HepG2 (cell line): ENCODE results near the gene IBSP. TPM values are rescaled to one million over a fixed set of nuclear protein-coding genes. Genes with fewer than 3 reads are reported as not detected.

ENCODE experiments used
- ATAC-seq: fragments of 200-7000 bp; cut with Tn5 transposase; 3 replicates; pipeline ENCODE4 v1.9.1; 2020; ENCODE audit warnings: mild to moderate bottlenecking, moderate library complexity
- BruUV-seq: library from RNA; stranded (reverse); fragments of 400-500 nt; replicated peaks from 2 replicates; lab custom pipeline; 2021; lab: Mats Ljungman, UMichigan
- CTCF ChIA-PET: fragments of 300-600 bp; formaldehyde crosslinking; extraction: SDS; loops from one replicate; lab custom pipeline; 2021; ENCODE audit warnings: low total read pairs, inconsistent platforms, low intra/inter-chr PET ratio; lab: Yijun Ruan, JAX
- POLR2A ChIA-PET: fragments of 350-600 bp; sonication (Branson Sonifier 250); formaldehyde crosslinking; loops from one replicate; lab custom pipeline; 2020; ENCODE audit warnings: antibody characterized with exemption, inconsistent platforms; lab: Yijun Ruan, JAX
- DNase-seq: peaks from one replicate; pipeline ENCODE4 v3.0.0-alpha.2; 2015; ENCODE audit warnings: low spot score
- FAIRE-seq: peaks from 3 replicates; lab custom pipeline; 2011; peaks lifted over from hg19 to GRCh38; lab: Jason Lieb, UNC
- H2AFZ ChIP-seq: one replicate; pipeline ENCODE4 v1.6.1; 2011; ENCODE audit warnings: low read length, inconsistent platforms
- H3K27ac ChIP-seq: fragments of 300-600 bp; 3 replicates; pipeline ENCODE4 v1.8.0; 2011; ENCODE audit warnings: mixed run types, mild to moderate bottlenecking, mixed read lengths, low read length, inconsistent platforms; ENCODE audit not compliant: insufficient read depth; ENCODE audit errors: extremely low read length
- H3K27me3 ChIP-seq, 2 experiments: fragments of 200-600 bp in 1 of 2; 2 replicates in 1 of 2; 3 replicates in 1 of 2; pipeline versions ENCODE4 v1.6.0 to v1.8.0; 2011; ENCODE audit warnings: low read length in 2 of 2, mild to moderate bottlenecking in 2 of 2, moderate library complexity in 2 of 2, inconsistent platforms in 1 of 2; ENCODE audit not compliant: insufficient read depth in 2 of 2, control insufficient read depth in 1 of 2
- H3K36me3 ChIP-seq, 2 experiments: fragments of 200-600 bp in 1 of 2; replicated peaks in 1 of 2; 2 replicates in 1 of 2; 3 replicates in 1 of 2; pipeline versions ENCODE4 v1.5.1 to v1.8.0; 2011; ENCODE audit warnings: low read length in 2 of 2, inconsistent platforms in 1 of 2; ENCODE audit not compliant: insufficient read depth in 2 of 2, control insufficient read depth in 1 of 2
- H3K4me1 ChIP-seq: 2 replicates; pipeline ENCODE4 v1.5.1; 2012; ENCODE audit warnings: low read length, inconsistent platforms; ENCODE audit not compliant: insufficient read depth
- H3K4me2 ChIP-seq: 2 replicates; pipeline ENCODE4 v1.6.0; 2011; ENCODE audit warnings: low read depth, low read length, inconsistent platforms
- H3K4me3 ChIP-seq, 3 experiments: fragments of 200-600 bp in 1 of 3; sonication (generic), shearing (Covaris generic) in 1 of 3; replicated peaks in 1 of 3; 2 replicates each; pipeline ENCODE4 v1.5.1; 2011 to 2016; ENCODE audit warnings: low read length in 3 of 3, inconsistent platforms in 2 of 3, low read depth in 2 of 3, mild to moderate bottlenecking in 2 of 3, control low read depth in 1 of 3, mixed read lengths in 1 of 3; ENCODE audit not compliant: insufficient read depth in 1 of 3
- H3K79me2 ChIP-seq: one replicate; pipeline ENCODE4 v1.6.1; 2011; ENCODE audit warnings: low read length, inconsistent platforms; ENCODE audit not compliant: insufficient read depth
- H3K9ac ChIP-seq: 2 replicates; pipeline ENCODE4 v1.6.0; 2011; ENCODE audit warnings: mild to moderate bottlenecking, low read depth, low read length, inconsistent platforms; ENCODE audit not compliant: insufficient read depth
- H3K9me3 ChIP-seq: 2 replicates; pipeline ENCODE4 v1.5.1; 2012; ENCODE audit warnings: mild to moderate bottlenecking, low read length
- H4K20me1 ChIP-seq: 2 replicates; pipeline ENCODE4 v1.6.0; 2011; ENCODE audit warnings: inconsistent platforms, mild to moderate bottlenecking, low read length, moderate library complexity; ENCODE audit not compliant: insufficient read depth
- CENPX ChIP-seq: sonication (generic); formaldehyde crosslinking; IDR thresholded peaks from 2 replicates; pipeline ENCODE4 v1.9.0; 2021; ENCODE audit warnings: mild to moderate bottlenecking, missing genetic modification reagents, moderate library complexity
- FOXO1 ChIP-seq: sonication (generic); formaldehyde crosslinking; IDR thresholded peaks from 2 replicates; pipeline ENCODE4 v1.4.0; 2020; ENCODE audit warnings: missing genetic modification reagents
- HOXA3 ChIP-seq: sonication (generic); formaldehyde crosslinking; IDR thresholded peaks from 2 replicates; pipeline ENCODE4 v1.5.0; 2020; ENCODE audit warnings: missing genetic modification reagents
- NPAS2 ChIP-seq: sonication (generic); formaldehyde crosslinking; IDR thresholded peaks from 2 replicates; pipeline ENCODE4 v1.8.0; 2022; ENCODE audit warnings: mild to moderate bottlenecking, missing genetic modification reagents, borderline replicate concordance
- ONECUT2 ChIP-seq: sonication (generic); formaldehyde crosslinking; IDR thresholded peaks from 2 replicates; pipeline ENCODE4 v1.4.0; 2020; ENCODE audit warnings: missing genetic modification reagents
- SIX1 ChIP-seq: sonication (generic); formaldehyde crosslinking; IDR thresholded peaks from 2 replicates; pipeline ENCODE4 v1.4.0; 2020; ENCODE audit warnings: missing genetic modification reagents, borderline replicate concordance
- TFDP1 ChIP-seq: IDR thresholded peaks from 2 replicates; pipeline ENCODE4 v1.6.1; 2016; ENCODE audit warnings: missing compliant biosample characterization, missing genetic modification reagents, borderline replicate concordance
- ZFY ChIP-seq: sonication (generic); formaldehyde crosslinking; IDR thresholded peaks from 2 replicates; pipeline ENCODE4 v1.4.0; 2020; ENCODE audit warnings: missing genetic modification reagents
- ZNF510 ChIP-seq: sonication (generic); formaldehyde crosslinking; IDR thresholded peaks from 2 replicates; pipeline ENCODE4 v1.4.0; 2020; ENCODE audit warnings: low read depth, mild to moderate bottlenecking, missing genetic modification reagents
- ZNF607 ChIP-seq: sonication (generic); formaldehyde crosslinking; IDR thresholded peaks from 2 replicates; pipeline ENCODE4 v1.5.1; 2020; ENCODE audit warnings: missing genetic modification reagents, mild to moderate bottlenecking, borderline replicate concordance
- WGBS: methylation state at CpG from one replicate; pipeline ENCODE4 v1.1.6; 2017; ENCODE audit warnings: low lambda C conversion rate; 5-methylcytosine and 5-hydroxymethylcytosine counted together
- in situ Hi-C: cut with HindIII; loops from 2 replicates; pipeline ENCODE4 v1.10.0; 2017; ENCODE audit warnings: low pct_unique_long_range_greater_than_20kb; ENCODE audit not compliant: extremely low pct_ligation_motif_present
- intact Hi-C: fragments of 100-400 bp; cut with micrococcal nuclease; formaldehyde crosslinking; loops from one replicate; pipeline ENCODE4 v1.10.0; 2022; ENCODE audit not compliant: unreplicated experiment
- polyA plus RNA-seq, 8 experiments: library from polyadenylated mRNA; depleted of rRNA in 3 of 8; stranded (reverse) in 7 of 8; unstranded in 1 of 8; fragments of >200 nt; fragmentation: Illumina TruSeq in 4 of 8; extraction: Trizol in 4 of 8; gene quantifications; 2 replicates each; pipeline versions ENCODE4 v1.2.1 to v1.2.3, GENCODE V29; 2011 to 2016; ENCODE audit warnings: low read depth in 4 of 8, missing spikeins in 1 of 8, mixed read lengths in 1 of 8; ENCODE audit not compliant: insufficient read depth in 1 of 8
- total RNA-seq, 5 experiments: library from RNA; depleted of rRNA; stranded (reverse); fragments of >200 nt; fragmentation: Illumina TruSeq; extraction: Trizol; gene quantifications; 2 replicates each; pipeline ENCODE4 v1.2.3, GENCODE V29; 2016; ENCODE audit warnings: low read depth in 1 of 5
- TF ChIP-seq, protein P1 (sequence below), 2 experiments: fragments of 450-650 bp in 1 of 2; sonication (generic) in 1 of 2; formaldehyde crosslinking; IDR thresholded peaks; 2 replicates each; pipeline versions ENCODE4 v1.5.0 to v1.8.0; 2020 to 2022; ENCODE audit warnings: mild to moderate bottlenecking in 1 of 2, missing genetic modification reagents in 1 of 2
- TF ChIP-seq, protein P2 (sequence below): fragments of 450-650 bp; IDR thresholded peaks from 2 replicates; pipeline ENCODE4 v1.6.1; 2017

The IBSP gene
- total and polyA plus RNA-seq, 2 of the 13 experiments (the other 11 are each of a cell fraction or from before 2014, with no cell fraction given): not detected

- TF ChIP-seq, protein P1, sequence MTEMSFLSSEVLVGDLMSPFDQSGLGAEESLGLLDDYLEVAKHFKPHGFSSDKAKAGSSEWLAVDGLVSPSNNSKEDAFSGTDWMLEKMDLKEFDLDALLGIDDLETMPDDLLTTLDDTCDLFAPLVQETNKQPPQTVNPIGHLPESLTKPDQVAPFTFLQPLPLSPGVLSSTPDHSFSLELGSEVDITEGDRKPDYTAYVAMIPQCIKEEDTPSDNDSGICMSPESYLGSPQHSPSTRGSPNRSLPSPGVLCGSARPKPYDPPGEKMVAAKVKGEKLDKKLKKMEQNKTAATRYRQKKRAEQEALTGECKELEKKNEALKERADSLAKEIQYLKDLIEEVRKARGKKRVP (CRISPR knock-in tag; IDR thresholded peaks at IDR 0.05): no peak
- TF ChIP-seq SIX1 (CRISPR knock-in tag): no peak
- no peak for TF ChIP-seq ZNF607 (CRISPR knock-in tag)
- no peak for TF ChIP-seq ZNF510 (CRISPR knock-in tag)
- no peak for TF ChIP-seq ZFY (CRISPR knock-in tag)
- TF ChIP-seq ONECUT2: no peak
- no peak for TF ChIP-seq NPAS2
- TF ChIP-seq CENPX (CRISPR knock-in tag): no peak
- TF ChIP-seq, protein P2, sequence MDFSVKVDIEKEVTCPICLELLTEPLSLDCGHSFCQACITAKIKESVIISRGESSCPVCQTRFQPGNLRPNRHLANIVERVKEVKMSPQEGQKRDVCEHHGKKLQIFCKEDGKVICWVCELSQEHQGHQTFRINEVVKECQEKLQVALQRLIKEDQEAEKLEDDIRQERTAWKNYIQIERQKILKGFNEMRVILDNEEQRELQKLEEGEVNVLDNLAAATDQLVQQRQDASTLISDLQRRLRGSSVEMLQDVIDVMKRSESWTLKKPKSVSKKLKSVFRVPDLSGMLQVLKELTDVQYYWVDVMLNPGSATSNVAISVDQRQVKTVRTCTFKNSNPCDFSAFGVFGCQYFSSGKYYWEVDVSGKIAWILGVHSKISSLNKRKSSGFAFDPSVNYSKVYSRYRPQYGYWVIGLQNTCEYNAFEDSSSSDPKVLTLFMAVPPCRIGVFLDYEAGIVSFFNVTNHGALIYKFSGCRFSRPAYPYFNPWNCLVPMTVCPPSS: no peak
- no peak for TF ChIP-seq FOXO1 (CRISPR knock-in tag)
- TF ChIP-seq HOXA3 (CRISPR knock-in tag): no peak
- no peak for TF ChIP-seq TFDP1 (CRISPR knock-in tag)
- DNase-seq (no peak), FAIRE-seq (no peak), ATAC-seq (no peak)
- in situ Hi-C loops: no loop called here
- H3K9ac ChIP-seq: no peak overlapping the region
- H3K4me2 ChIP-seq: no peak overlapping the region
- H3K27ac ChIP-seq: no peak overlapping the region
- no peaks in the 10 kb centered on the region for H3K9me3 ChIP-seq
- peaks cover 0 to 12% of the 10 kb centered on the region in 2 experiments; a peak in 3 of 5 replicates for H3K27me3 ChIP-seq
- ChIA-PET POLR2A (no interaction called here), CTCF (no interaction called here)
- H3K36me3 ChIP-seq: no peaks in the 10 kb centered on the region
- BruUV-seq: no TSS peak
- H4K20me1 ChIP-seq: no peaks in the 10 kb centered on the region
- H3K4me1 ChIP-seq: no peaks in the 10 kb centered on the region
- WGBS: 5% methylated on average over 12 of the region's 15 CpGs
- intact Hi-C loops: no loop called here
- no peak overlapping the region for H2AFZ ChIP-seq
- no peaks in the 10 kb centered on the region for H3K79me2 ChIP-seq
- H3K4me3 ChIP-seq: no peak overlapping the region
These were observed 13.4 kb upstream of the IBSP start for GRCh38 chr4:87785731-87786509.
